ENCODE results near the gene TSR3. TPM values are rescaled to one million over a fixed set of nuclear protein-coding genes. Genes with fewer than 3 reads are reported as not detected.

The TSR3 gene
- total and polyA plus RNA-seq, 8 donors: 22.2 to 40.9 (median 30.2) TPM

DNA sequence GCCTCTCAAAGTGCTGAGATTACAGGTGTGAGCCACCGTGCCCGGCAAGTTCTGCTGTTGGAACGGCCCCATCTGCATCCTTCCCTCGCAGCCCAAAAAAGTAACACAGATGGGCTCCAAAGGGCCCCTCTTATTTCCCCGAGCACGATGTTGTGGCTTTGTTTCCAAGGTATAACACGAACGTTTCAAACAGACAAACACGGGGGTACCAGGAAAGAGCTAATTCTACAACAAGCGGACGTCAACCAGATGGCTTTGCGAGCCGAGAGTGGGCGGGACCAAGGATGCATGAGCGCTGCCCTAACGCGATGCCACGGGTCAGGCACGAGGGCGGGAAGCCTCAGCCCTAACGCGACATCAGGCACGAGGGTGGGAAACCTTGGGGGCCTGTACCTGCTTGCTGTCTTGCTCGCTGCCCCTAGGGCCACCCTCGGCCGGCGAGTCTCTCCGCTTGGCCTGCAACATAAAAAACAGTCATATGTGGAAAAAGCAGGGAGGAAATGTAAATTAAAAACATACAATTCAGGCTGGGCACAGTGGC, 38.6 kb upstream of the TSR3 start:
- FAIRE-seq: no peak
- no peak for DNase-seq
- no peak for ATAC-seq
- intact Hi-C loops (cut with DNase I): no loop called here
- TF ChIP-seq, protein P1, sequence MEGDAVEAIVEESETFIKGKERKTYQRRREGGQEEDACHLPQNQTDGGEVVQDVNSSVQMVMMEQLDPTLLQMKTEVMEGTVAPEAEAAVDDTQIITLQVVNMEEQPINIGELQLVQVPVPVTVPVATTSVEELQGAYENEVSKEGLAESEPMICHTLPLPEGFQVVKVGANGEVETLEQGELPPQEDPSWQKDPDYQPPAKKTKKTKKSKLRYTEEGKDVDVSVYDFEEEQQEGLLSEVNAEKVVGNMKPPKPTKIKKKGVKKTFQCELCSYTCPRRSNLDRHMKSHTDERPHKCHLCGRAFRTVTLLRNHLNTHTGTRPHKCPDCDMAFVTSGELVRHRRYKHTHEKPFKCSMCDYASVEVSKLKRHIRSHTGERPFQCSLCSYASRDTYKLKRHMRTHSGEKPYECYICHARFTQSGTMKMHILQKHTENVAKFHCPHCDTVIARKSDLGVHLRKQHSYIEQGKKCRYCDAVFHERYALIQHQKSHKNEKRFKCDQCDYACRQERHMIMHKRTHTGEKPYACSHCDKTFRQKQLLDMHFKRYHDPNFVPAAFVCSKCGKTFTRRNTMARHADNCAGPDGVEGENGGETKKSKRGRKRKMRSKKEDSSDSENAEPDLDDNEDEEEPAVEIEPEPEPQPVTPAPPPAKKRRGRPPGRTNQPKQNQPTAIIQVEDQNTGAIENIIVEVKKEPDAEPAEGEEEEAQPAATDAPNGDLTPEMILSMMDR (IDR thresholded peaks at IDR 0.05): no peak
- Histone ChIP-seq H3K27ac (no peak overlapping the region), H3K36me3 (peaks cover 0 to 27% (median 0%) of the 10 kb centered on the region in 3 donors), H3K4me1 (no peaks in the 10 kb centered on the region), H3K4me3 (no peak overlapping the region), H3K27me3 (no peaks in the 10 kb centered on the region), H3K9me3 (no peaks in the 10 kb centered on the region)
- 87% methylated on average over 28 of the region's 28 CpGs for whole genome bisulfite sequencing, 2 donors

- no peaks in the 10 kb centered on the region for H3K4me1 ChIP-seq
- peaks cover 0 to 27% (median 0%) of the 10 kb centered on the region in 3 donors for H3K36me3 ChIP-seq
- 95% methylated on average over 7 of the region's 7 CpGs for WGBS, 2 donors
- H3K27ac ChIP-seq: no peak overlapping the region
- no peaks in the 10 kb centered on the region for H3K27me3 ChIP-seq
- no peak for ATAC-seq
- DNase-seq: no peak
- TF ChIP-seq, protein P1 (IDR thresholded peaks at IDR 0.05): no peak
- no peak overlapping the region for H3K4me3 ChIP-seq
- intact Hi-C loops (cut with DNase I): no loop called here
- no peak for FAIRE-seq
- H3K9me3 ChIP-seq: no peaks in the 10 kb centered on the region
Observed at GRCh38 chr16:1389762-1390161, 38.1 kb upstream of the TSR3 start.

GRCh38 chr16:1387331-1387730, 35.7 kb upstream of the TSR3 start:
- TF ChIP-seq, protein P1 (IDR thresholded peaks at IDR 0.05): no peak
- H3K4me1 ChIP-seq: no peaks in the 10 kb centered on the region
- no peak overlapping the region for H3K4me3 ChIP-seq
- H3K27me3 ChIP-seq: no peaks in the 10 kb centered on the region
- no peak overlapping the region for H3K27ac ChIP-seq
- ATAC-seq (no peak), DNase-seq (no peak), FAIRE-seq (no peak)
- intact Hi-C loops (cut with DNase I): no loop called here
- peaks cover 0 to 16% (median 0%) of the 10 kb centered on the region in 3 donors for H3K36me3 ChIP-seq
- 91 to 93% methylated on average over 13 to 16 of the region's 16 CpGs for WGBS, 2 donors
- H3K9me3 ChIP-seq: no peaks in the 10 kb centered on the region

- DNase-seq (no peak), ATAC-seq (no peak), FAIRE-seq (no peak)
- peaks cover 0 to 11% (median 0%) of the 10 kb centered on the region in 3 donors for H3K36me3 ChIP-seq
- H3K4me3 ChIP-seq: no peak overlapping the region
- WGBS, 2 donors: 96% methylated on average over 39 of the region's 39 CpGs
- H3K4me1 ChIP-seq: no peaks in the 10 kb centered on the region
- TF ChIP-seq, protein P1 (IDR thresholded peaks at IDR 0.05): no peak
- H3K27ac ChIP-seq: no peak overlapping the region
- no peaks in the 10 kb centered on the region for H3K27me3 ChIP-seq
- intact Hi-C loops (cut with DNase I): no loop called here
- no peaks in the 10 kb centered on the region for H3K9me3 ChIP-seq
Observed at GRCh38 chr16:1385232-1385631, 33.6 kb upstream of the TSR3 start.

DNA sequence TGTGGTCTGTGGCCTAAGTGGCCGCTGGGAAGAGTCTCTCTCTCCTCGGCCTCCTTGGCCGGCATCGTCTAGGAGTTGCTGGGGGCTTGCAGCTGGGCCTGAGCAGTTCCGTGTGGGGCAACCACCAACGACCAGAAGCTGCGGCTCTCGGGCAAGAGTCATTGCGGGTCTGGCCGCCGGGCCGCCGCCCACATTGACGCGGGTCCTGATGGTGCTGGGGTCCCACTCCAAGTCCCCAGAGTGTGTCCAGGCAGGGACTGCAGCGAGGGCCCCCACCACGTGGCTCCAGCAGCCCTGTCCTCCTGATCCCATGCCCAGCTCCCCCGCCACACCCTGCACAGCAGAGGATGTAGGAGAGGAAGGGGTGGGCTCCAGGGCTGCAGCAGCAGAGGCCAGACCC, 31.9 kb upstream of the TSR3 start:
- FAIRE-seq (no peak), DNase-seq (no peak), ATAC-seq (no peak)
- no peak overlapping the region for H3K4me3 ChIP-seq
- H3K27me3 ChIP-seq: no peaks in the 10 kb centered on the region
- H3K36me3 ChIP-seq: no peaks in the 10 kb centered on the region
- no peak overlapping the region for H3K27ac ChIP-seq
- peaks cover 0 to 3% (median 0%) of the 10 kb centered on the region in 3 donors for H3K4me1 ChIP-seq
- TF ChIP-seq, protein P1 (IDR thresholded peaks at IDR 0.05): no peak
- 92 to 95% methylated on average over 18 of the region's 18 CpGs for WGBS, 2 donors
- H3K9me3 ChIP-seq: no peaks in the 10 kb centered on the region
- intact Hi-C loops (cut with DNase I): no loop called here

Data from pancreas (tissue), 10 donors.